Activated T-cell treated with anti-CD3 and anti-CD28 coated beads, Interleukin-2, amount 50 U/mL, for 4 hours (primary cell): Measurements from ENCODE around the gene PGGHG. TPM values are rescaled to one million over a fixed set of nuclear protein-coding genes. Genes with fewer than 3 reads are reported as not detected.

Experiments
- ATAC-seq, 2 donors: fragments of 200-7000 bp; cut with Tn5 transposase; one replicate each; pipeline ENCODE4 v1.10.0; 2021
- DNase-seq: peaks from one replicate; pipeline ENCODE4 v3.0.0-alpha.2; 2020
- H3K27me3 Mint-ChIP-seq: one replicate; pipeline ENCODE4 v1.8.0; 2021; ENCODE audit warnings: low read depth, mixed read lengths
- H3K36me3 Mint-ChIP-seq: one replicate; pipeline ENCODE4 v1.8.0; 2022; ENCODE audit warnings: mixed read lengths; ENCODE audit not compliant: insufficient read depth
- H3K4me1 Mint-ChIP-seq: one replicate; pipeline ENCODE4 v1.8.0; 2021; ENCODE audit warnings: low read depth, mixed read lengths
- H3K4me3 Mint-ChIP-seq: one replicate; pipeline ENCODE4 v1.8.0; 2021; ENCODE audit warnings: mild to moderate bottlenecking, moderate library complexity, mixed read lengths
- H3K9me3 Mint-ChIP-seq: one replicate; pipeline ENCODE4 v1.8.0; 2021; ENCODE audit warnings: mixed read lengths
- total RNA-seq, 3 donors: library from RNA; stranded (reverse); gene quantifications; one replicate each; pipeline ENCODE4 v1.2.1, GENCODE V29; 2021

The PGGHG gene
- total RNA-seq, 3 donors from 2014 or later, result 16.6 to 76.3 (median 28.3) TPM

DNA sequence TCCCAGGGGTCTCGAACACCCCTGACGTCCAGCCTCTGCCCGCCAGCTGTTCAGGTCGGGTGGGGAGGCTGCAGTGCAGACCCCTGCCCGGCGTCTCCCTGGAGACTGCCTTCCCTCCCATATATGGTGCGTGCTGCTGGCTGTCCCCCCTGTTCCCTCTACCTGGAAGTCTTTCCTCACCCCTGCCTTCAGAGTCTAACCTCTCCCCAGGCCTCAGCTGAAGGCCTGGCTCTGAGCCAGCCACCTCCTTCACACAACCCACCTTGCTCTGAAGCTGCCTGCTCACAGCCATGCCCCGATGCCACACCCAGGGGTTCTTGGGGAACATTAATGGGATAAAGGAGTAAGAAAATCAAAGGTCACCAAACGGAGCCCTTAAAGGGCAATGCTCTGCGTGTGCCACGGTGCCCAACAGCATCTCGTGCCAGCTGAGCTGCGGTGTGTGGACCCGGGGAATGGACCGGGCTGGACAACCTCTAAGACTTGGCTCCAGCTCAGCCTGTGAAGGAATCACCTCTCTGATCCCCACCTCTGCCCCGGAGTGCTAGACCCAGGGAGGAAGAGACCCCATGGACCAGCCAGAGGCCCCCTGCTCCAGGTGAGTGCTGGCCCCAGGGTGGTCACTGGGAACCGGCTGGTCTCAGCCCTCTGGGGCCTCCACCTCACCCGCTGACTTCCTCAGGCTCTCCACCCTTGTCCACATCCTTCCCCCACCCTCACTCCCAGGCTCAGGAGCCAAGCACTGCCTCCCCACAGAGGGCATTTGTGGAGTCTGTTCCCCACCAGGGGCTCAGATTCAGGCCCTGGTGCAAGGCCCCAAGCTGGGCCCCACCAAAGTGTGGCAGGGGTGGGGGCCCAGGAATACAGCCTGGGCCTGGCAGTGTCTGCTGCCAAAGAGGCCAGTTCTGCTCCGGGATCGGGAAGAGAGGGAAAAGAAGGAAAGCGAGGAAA, 10.7 kb upstream of the PGGHG start, which contains the start of gene NLRP6:
Gene NLRP6, plus strand, starts transcription at position 407 of the 951 bp plus-strand sequence. Its CDS starts 163 bp downstream, at position 570.
- ATAC-seq (no peak), DNase-seq (no peak)
- Mint-ChIP-seq H3K4me3 (peak within 1 kb of the TSS; percentile 68), H3K9me3 (peaks cover 12% of the 10 kb centered on the region), H3K4me1 (peaks cover 40% of the 10 kb centered on the region), H3K36me3 (no peaks in the 10 kb centered on the region), H3K27me3 (peaks cover 21% of the 10 kb centered on the region)

DNA sequence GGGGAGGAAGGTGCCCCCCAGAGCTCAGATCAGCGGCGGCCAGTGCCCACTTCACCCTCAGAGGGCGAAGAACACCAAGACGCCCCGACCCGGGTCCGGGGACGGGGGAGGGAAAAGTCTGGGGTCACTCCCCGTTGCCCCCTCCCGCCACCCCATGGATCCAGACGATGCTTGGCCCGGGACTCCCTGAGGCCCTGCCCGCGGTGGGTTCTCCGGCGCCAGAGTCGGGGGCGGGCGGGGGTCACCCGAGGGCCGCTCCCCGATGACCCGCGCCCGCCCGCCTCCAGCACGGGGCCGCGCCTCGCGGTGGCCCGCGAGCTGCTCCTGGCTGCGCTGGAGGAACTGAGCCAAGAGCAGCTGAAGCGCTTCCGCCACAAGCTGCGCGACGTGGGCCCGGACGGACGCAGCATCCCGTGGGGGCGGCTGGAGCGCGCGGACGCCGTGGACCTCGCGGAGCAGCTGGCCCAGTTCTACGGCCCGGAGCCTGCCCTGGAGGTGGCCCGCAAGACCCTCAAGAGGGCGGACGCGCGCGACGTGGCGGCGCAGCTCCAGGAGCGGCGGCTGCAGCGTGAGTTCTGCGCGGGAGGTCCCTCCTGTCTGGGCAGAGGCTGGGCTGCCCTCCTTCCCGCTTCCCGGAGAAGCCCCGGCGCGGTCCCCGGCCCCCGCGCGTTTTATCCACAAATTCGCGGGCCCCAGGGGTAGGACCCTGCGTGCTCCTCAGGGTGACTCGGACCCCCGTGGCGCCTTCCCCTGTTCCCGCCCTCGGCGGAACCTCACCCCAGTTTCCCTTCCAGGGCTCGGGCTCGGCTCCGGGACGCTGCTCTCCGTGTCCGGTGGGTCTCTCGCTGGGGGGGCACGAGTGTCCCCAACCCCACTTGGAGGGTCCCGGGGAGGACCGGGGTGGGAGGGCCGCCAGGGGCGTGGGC, 9.6 kb upstream of the PGGHG start:
- Mint-ChIP-seq H3K27me3 (peaks cover 21% of the 10 kb centered on the region), H3K9me3 (peaks cover 12% of the 10 kb centered on the region), H3K36me3 (no peaks in the 10 kb centered on the region), H3K4me1 (peaks cover 45% of the 10 kb centered on the region), H3K4me3 (peak overlapping the region; percentile 68)
- no peak for DNase-seq
- peak in 1 of 2 donors; percentile 8 for ATAC-seq

DNA sequence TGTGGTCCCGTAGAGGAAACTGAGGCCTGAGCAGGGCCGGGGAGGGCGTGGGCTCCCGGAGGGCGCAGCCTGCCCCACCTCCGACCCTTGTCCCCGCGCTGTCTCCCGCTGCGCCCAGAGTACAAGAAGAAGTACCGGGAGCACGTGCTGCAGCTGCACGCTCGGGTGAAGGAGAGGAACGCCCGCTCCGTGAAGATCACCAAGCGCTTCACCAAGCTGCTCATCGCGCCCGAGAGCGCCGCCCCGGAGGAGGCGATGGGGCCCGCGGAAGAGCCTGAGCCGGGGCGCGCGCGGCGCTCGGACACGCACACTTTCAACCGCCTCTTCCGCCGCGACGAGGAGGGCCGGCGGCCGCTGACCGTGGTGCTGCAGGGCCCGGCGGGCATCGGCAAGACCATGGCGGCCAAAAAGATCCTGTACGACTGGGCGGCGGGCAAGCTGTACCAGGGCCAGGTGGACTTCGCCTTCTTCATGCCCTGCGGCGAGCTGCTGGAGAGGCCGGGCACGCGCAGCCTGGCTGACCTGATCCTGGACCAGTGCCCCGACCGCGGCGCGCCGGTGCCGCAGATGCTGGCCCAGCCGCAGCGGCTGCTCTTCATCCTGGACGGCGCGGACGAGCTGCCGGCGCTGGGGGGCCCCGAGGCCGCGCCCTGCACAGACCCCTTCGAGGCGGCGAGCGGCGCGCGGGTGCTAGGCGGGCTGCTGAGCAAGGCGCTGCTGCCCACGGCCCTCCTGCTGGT, 8.8 kb upstream of the PGGHG start:
- DNase-seq, result no peak
- Mint-ChIP-seq H3K36me3 (no peaks in the 10 kb centered on the region), H3K4me3 (peak overlapping the region; percentile 68), H3K9me3 (peaks cover 12% of the 10 kb centered on the region), H3K27me3 (peaks cover 21% of the 10 kb centered on the region), H3K4me1 (peaks cover 45% of the 10 kb centered on the region)
- ATAC-seq, result peak; percentile 60 to 65

DNA sequence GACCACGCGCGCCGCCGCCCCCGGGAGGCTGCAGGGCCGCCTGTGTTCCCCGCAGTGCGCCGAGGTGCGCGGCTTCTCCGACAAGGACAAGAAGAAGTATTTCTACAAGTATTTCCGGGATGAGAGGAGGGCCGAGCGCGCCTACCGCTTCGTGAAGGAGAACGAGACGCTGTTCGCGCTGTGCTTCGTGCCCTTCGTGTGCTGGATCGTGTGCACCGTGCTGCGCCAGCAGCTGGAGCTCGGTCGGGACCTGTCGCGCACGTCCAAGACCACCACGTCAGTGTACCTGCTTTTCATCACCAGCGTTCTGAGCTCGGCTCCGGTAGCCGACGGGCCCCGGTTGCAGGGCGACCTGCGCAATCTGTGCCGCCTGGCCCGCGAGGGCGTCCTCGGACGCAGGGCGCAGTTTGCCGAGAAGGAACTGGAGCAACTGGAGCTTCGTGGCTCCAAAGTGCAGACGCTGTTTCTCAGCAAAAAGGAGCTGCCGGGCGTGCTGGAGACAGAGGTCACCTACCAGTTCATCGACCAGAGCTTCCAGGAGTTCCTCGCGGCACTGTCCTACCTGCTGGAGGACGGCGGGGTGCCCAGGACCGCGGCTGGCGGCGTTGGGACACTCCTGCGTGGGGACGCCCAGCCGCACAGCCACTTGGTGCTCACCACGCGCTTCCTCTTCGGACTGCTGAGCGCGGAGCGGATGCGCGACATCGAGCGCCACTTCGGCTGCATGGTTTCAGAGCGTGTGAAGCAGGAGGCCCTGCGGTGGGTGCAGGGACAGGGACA, 8.0 kb upstream of the PGGHG start:
- peaks cover 47% of the 10 kb centered on the region for H3K4me1 Mint-ChIP-seq
- H3K9me3 Mint-ChIP-seq, result peaks cover 12% of the 10 kb centered on the region
- peak overlapping the region; percentile 73 for H3K4me3 Mint-ChIP-seq
- DNase-seq, result no peak
- H3K36me3 Mint-ChIP-seq, result no peaks in the 10 kb centered on the region
- ATAC-seq, result peak; percentile 20 to 34
- H3K27me3 Mint-ChIP-seq, result peaks cover 21% of the 10 kb centered on the region

DNA sequence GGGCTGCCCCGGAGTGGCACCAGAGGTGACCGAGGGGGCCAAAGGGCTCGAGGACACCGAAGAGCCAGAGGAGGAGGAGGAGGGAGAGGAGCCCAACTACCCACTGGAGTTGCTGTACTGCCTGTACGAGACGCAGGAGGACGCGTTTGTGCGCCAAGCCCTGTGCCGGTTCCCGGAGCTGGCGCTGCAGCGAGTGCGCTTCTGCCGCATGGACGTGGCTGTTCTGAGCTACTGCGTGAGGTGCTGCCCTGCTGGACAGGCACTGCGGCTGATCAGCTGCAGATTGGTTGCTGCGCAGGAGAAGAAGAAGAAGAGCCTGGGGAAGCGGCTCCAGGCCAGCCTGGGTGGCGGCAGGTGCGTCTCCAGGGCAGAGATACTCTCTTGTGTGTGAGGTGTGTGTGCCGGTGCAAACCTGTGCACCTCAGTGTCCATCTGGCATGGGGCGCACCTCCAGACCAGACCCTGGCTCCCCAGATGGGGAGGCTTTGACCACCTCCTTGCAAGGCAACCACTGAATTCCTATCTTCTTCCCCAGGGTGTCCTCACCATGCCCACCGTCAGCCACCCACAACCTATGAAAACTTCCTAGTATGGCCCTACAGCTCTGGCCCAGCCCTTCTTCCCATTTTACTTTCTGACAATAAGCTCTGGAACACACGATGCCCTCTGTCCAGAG, 7.3 kb upstream of the PGGHG start:
- no peak for DNase-seq
- Mint-ChIP-seq H3K4me1 (peaks cover 51% of the 10 kb centered on the region), H3K36me3 (no peaks in the 10 kb centered on the region), H3K27me3 (peaks cover 21% of the 10 kb centered on the region), H3K4me3 (peak overlapping the region; percentile 73), H3K9me3 (peaks cover 6% of the 10 kb centered on the region)
- ATAC-seq, result peak; percentile 5 to 8

DNA sequence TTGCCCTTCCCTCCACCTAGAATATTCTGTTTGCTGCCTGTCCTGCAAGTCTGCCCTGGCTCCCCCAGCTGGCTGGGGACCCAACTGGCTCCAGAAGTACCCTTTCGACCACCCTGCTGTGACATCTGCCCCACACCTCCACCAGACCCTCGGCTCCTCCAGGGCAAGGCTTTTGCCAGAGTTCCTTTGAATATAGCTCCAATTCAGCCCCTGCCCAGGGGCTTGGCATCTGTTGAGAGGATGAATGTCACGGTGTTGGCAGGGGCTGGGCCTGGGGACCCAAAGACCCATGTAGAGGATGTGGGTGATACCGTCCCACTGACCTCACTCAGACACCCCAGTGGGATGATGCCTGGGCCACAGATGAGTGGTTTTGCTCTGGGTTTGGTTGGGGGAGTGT, 6.8 kb upstream of the PGGHG start:
- Mint-ChIP-seq H3K4me1 (peaks cover 54% of the 10 kb centered on the region), H3K36me3 (no peaks in the 10 kb centered on the region), H3K27me3 (peaks cover 21% of the 10 kb centered on the region), H3K4me3 (peak overlapping the region; percentile 29), H3K9me3 (peaks cover 2% of the 10 kb centered on the region)
- DNase-seq, result no peak
- ATAC-seq, result no peak

DNA sequence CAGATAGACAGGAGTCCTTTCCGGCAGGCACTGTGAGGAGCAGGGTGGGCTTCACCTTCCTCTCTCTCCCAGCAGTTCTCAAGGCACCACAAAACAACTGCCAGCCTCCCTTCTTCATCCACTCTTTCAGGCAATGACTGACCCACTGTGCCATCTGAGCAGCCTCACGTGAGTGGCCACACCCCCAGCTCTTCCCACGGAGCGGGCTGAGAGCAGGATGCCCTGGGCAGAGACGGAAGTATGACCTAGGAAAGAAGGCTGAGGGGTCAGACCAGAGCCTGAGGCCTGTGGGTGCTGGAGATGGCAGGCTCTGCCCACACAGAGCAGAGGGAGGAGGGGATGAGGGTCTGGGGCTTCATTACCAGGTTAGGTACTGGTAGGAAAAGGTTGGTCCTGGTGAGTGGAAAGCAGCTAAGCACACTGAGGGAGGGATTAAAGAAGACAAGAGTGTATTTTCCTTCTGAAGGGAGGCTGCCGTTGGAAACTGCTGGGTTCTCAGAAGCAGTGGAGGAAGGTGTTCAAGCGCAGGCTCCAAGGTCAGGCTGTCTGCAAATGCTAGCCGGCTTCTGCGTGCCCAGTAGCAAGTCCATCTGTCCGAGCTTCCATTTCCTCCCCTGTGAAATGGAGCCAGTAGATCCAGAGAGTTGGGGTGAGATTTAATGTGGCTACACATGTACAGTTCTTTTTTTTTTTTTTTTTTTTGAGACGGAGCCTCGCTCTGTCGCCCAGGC, 6.1 kb upstream of the PGGHG start:
- Mint-ChIP-seq H3K9me3 (no peaks in the 10 kb centered on the region), H3K4me3 (peak overlapping the region; percentile 29), H3K27me3 (peaks cover 21% of the 10 kb centered on the region), H3K36me3 (no peaks in the 10 kb centered on the region), H3K4me1 (peaks cover 53% of the 10 kb centered on the region)
- ATAC-seq (no peak), DNase-seq (no peak)

DNA sequence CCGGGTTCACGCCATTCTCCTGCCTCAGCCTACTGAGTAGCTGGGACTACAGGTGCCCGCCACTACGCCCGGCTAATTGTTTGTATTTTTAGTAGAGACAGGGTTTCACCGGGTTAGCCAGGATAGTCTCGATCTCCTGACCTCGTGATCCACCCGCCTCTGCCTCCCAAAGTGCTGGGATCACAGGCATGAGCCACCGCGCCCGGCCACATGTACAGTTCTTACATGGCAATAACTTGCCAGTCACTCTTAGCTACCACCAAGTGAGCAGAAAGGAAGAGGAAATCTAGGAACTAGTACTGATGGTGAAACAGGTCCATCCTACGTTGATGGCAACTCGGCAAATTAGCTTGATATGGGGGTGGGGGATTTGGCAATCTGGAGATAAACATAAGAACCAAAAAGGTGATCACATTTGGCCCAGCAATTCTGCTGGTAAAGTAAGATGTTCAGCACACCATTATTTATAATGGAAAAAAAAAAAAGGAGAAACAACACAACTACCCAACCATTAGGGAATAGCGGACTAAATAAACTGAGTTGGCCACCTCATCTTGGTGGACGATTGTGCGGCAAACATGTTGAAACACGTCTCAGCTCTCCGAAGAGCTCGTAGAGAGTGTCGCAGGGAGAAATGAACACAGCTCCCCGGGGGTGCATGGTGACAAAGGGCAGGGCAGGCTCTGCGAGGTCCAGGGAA, 5.4 kb upstream of the PGGHG start:
- Mint-ChIP-seq H3K4me3 (no peak overlapping the region), H3K27me3 (peaks cover 21% of the 10 kb centered on the region)
- no peak for DNase-seq

DNA sequence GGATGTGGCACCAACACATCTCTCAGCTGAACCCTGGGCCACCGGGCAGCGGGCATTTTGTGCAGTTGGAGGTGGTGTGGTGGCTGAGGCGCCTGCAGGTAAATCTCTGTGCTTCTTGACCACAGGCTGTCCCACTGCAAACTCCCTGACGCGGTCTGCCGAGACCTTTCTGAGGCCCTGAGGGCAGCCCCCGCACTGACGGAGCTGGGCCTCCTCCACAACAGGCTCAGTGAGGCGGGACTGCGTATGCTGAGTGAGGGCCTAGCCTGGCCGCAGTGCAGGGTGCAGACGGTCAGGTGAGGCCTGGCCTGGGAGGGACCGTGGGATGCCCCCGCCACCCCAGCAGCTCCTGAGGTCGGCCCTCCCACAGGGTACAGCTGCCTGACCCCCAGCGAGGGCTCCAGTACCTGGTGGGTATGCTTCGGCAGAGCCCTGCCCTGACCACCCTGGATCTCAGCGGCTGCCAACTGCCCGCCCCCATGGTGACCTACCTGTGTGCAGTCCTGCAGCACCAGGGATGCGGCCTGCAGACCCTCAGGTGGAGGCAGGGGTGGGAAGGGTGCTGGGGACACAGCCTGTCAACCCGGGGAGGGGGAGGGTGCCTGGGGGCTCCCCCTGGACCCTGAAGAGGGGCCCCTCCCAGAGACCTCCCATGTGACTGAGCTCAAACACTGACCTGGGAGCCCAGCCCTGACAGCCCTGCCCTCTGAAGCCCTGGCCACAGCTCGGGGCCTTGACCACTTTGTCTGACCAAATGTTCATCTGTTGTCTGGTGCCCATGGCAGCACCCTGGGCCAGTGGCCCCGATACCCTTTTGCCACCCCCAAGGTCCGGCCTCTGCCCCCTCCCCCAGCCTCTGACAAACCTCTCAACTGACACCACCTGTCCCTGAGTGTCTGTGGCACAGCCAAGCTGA, 4.6 kb upstream of the PGGHG start:
- Mint-ChIP-seq H3K36me3 (no peaks in the 10 kb centered on the region), H3K9me3 (no peaks in the 10 kb centered on the region), H3K4me3 (no peak overlapping the region), H3K27me3 (peaks cover 18% of the 10 kb centered on the region), H3K4me1 (peaks cover 48% of the 10 kb centered on the region)
- no peak for ATAC-seq
- DNase-seq, result no peak

More for the DNA sequence above, 5.4 kb upstream of the PGGHG start:
- Mint-ChIP-seq H3K36me3 (no peaks in the 10 kb centered on the region), H3K9me3 (no peaks in the 10 kb centered on the region), H3K4me1 (peaks cover 51% of the 10 kb centered on the region)
- no peak for ATAC-seq

DNA sequence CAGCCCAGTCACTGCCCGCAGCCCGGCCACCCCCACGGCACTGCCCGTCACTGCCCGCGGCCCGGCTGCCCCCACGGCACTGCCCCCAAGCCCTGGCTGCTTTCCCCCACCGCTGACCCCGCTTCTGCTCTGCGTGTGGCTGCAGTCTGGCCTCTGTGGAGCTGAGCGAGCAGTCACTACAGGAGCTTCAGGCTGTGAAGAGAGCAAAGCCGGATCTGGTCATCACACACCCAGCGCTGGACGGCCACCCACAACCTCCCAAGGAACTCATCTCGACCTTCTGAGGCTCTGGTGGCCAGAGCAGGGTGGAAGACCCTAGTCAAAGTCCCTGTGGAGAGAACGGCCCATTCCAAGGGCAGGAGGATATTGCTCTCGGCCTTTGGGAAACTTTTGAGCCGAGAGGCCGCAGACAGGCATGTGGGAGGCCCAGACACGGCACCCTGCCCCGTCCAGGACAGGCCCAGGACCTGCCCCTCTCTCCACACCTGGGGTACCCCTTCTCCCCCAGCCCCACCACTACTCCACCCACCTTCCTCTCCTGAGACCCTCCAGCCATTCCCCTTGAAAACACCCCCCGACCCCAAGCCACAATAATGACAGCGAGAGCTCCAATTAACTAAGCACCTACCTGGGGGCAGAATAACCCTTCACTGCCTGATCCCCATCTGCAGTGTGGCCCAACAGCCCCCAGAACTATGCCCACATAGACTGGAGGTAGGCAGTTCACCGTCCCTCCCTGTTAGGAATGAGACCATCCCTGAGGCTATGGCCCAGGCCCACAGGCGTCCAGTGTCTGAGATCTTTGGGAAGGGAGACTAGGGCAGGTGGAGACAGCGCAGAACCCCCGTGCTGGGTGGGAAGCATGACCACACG, 3.7 kb upstream of the PGGHG start:
- no peaks in the 10 kb centered on the region for H3K9me3 Mint-ChIP-seq
- H3K36me3 Mint-ChIP-seq, result no peaks in the 10 kb centered on the region
- peaks cover 16% of the 10 kb centered on the region for H3K27me3 Mint-ChIP-seq
- peaks cover 53% of the 10 kb centered on the region for H3K4me1 Mint-ChIP-seq
- no peak overlapping the region for H3K4me3 Mint-ChIP-seq
- no peak for DNase-seq
- ATAC-seq, result no peak
